Suprapubic skin (tissue), 3 donors: ENCODE measurements around the gene GALNT13.

Experiments used
- EP300 ChIP-seq: sonication (generic); formaldehyde crosslinking; IDR thresholded peaks from one replicate; pipeline ENCODE4 v1.6.1; 2017; ENCODE audit warnings: antibody characterized with exemption
- TF ChIP-seq, protein P1 (sequence below), 2 donors: fragments of 200-600 bp in 1 of 2; fragments of 450-650 bp in 1 of 2; sonication (generic) in 1 of 2; IDR thresholded peaks; one replicate each; pipeline ENCODE4 v1.5.1; 2016 to 2019; ENCODE audit warnings: antibody characterized with exemption in 2 of 2, mild to moderate bottlenecking in 1 of 2, moderate library complexity in 1 of 2

DNA sequence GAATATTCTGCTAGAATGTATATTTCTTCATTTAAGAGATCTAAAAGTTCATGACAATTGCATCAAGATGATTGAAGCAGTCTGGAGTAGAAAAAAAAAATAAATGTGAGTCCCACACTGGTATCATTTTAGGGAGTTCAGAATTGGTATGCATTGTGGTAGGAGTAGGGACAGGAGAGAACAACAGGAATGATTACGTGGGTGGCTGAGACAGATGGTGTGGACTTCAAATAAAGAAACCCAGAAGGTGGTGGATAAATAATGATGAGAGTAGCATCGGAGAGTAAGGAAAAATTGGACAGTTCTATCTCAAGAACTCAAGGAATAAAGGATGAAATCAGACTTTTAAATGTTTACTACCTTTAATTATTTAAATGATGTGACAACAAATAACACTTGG is 289.6 kb downstream of the GALNT13 start:
- TF ChIP-seq, protein P1, sequence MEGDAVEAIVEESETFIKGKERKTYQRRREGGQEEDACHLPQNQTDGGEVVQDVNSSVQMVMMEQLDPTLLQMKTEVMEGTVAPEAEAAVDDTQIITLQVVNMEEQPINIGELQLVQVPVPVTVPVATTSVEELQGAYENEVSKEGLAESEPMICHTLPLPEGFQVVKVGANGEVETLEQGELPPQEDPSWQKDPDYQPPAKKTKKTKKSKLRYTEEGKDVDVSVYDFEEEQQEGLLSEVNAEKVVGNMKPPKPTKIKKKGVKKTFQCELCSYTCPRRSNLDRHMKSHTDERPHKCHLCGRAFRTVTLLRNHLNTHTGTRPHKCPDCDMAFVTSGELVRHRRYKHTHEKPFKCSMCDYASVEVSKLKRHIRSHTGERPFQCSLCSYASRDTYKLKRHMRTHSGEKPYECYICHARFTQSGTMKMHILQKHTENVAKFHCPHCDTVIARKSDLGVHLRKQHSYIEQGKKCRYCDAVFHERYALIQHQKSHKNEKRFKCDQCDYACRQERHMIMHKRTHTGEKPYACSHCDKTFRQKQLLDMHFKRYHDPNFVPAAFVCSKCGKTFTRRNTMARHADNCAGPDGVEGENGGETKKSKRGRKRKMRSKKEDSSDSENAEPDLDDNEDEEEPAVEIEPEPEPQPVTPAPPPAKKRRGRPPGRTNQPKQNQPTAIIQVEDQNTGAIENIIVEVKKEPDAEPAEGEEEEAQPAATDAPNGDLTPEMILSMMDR (IDR thresholded peaks at IDR 0.05), result no peak
- TF ChIP-seq EP300, result no peak
